Activated CD4-positive, alpha-beta T cell treated with anti-CD3 and anti-CD28 coated beads for 36 hours (primary cell): ENCODE results near the gene NPC1L1. TPM values are rescaled to one million over a fixed set of nuclear protein-coding genes. Genes with fewer than 3 reads are reported as not detected.
A peak's percentile ranks its signal among the peaks of the same experiment; 100 is the strongest.

Source experiments
- ATAC-seq: fragments of 200-7000 bp; cut with Tn5 transposase; one replicate; pipeline ENCODE4 v1.10.0; 2021; ENCODE audit warnings: mild to moderate bottlenecking, moderate library complexity
- CTCF ChIA-PET: fragments of 350-600 bp; sonication (Branson Sonifier 250); formaldehyde crosslinking; loops from one replicate; lab custom pipeline; 2021; ENCODE audit warnings: antibody characterized with exemption; lab: Charles Lee
- POLR2A ChIA-PET: fragments of 350-600 bp; sonication (Branson Sonifier 250); formaldehyde crosslinking; loops from one replicate; lab custom pipeline; 2021; ENCODE audit warnings: antibody characterized with exemption, inconsistent platforms; lab: Charles Lee
- DNase-seq: peaks from one replicate; pipeline ENCODE4 v3.0.0-alpha.2; 2020
- H3K27ac Mint-ChIP-seq: one replicate; pipeline ENCODE4 v1.8.0; 2021; ENCODE audit warnings: mixed read lengths
- H3K27me3 Mint-ChIP-seq: one replicate; pipeline ENCODE4 v1.8.0; 2021; ENCODE audit warnings: mixed read lengths
- H3K36me3 Mint-ChIP-seq: one replicate; pipeline ENCODE4 v1.8.0; 2021; ENCODE audit warnings: low read depth, mixed read lengths
- H3K4me1 Mint-ChIP-seq: one replicate; pipeline ENCODE4 v1.8.0; 2021; ENCODE audit warnings: mixed read lengths
- H3K4me3 Mint-ChIP-seq: one replicate; pipeline ENCODE4 v1.8.0; 2021; ENCODE audit warnings: mild to moderate bottlenecking, moderate library complexity, mixed read lengths
- H3K9me3 Mint-ChIP-seq: one replicate; pipeline ENCODE4 v1.8.0; 2021; ENCODE audit warnings: low read depth, mixed read lengths
- intact Hi-C, 2 experiments: fragments of 100-400 bp; cut with DNase I in 1 of 2; cut with micrococcal nuclease in 1 of 2; formaldehyde crosslinking; loops; one replicate each; pipeline versions ENCODE4 v1.14.2 to v1.15.1; 2022 to 2024; cut with DNase I, micrococcal nuclease
- total RNA-seq, 2 experiments: library from RNA; stranded (reverse); gene quantifications; one replicate each; pipeline ENCODE4 v1.2.3, GENCODE V29; 2021

Gene NPC1L1
- total RNA-seq, 2 experiments from 2014 or later, result 0.04 TPM; not detected in 1

DNA sequence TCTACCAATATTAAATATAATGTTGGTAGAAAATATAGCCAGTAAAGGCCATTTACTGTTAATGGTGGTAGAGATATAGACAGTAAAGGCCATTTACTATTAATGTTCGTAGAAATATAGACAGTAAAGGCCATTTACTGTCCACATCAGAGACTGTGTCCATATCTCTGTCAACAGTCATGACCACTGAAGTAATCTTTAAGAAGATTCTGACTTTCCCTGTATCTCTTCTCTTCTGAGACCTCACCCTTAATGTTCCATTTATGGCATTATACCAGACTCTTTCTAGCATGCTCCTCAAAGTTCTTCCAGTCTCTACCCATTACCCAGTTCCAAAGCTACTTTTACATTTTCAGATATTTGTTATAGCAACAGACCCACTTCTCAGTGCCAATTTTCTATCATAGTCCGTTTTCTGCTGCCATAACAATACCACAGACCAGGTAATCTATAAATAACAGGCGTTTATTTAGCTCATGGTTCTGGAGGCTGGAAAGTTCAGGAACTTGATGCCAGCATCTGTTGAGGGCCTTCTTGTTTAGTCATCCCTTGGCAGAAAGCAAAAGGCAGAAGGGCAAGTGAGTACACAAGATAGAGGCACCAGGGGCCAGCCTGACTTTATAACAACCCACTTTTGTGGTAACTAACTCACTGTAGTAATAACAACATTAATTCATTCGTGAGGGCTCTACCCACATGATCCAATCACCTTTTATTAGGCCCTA is 42.7 kb downstream of the NPC1L1 start:
- intact Hi-C loops, result loop anchor here in 1 of 2 experiments (10.0 kb wide), 2 partner anchors 454 to 536 kb away; partner anchors contain the start of gene DBNL
- POLR2A ChIA-PET, result no interaction called here
- DNase-seq, result no peak
- H3K27ac Mint-ChIP-seq, result no peak overlapping the region
- H3K4me1 Mint-ChIP-seq, result no peaks in the 10 kb centered on the region
- H3K36me3 Mint-ChIP-seq, result no peaks in the 10 kb centered on the region
- CTCF ChIA-PET, result interaction anchor here (1.4 kb wide), 2 partner anchors 23 to 239 kb away, joined by 3 to 4 read pairs; no protein-coding TSS in a partner anchor
- no peaks in the 10 kb centered on the region for H3K9me3 Mint-ChIP-seq
- H3K4me3 Mint-ChIP-seq, result no peak overlapping the region
- peaks cover 3% of the 10 kb centered on the region for H3K27me3 Mint-ChIP-seq
- ATAC-seq, result no peak

DNA sequence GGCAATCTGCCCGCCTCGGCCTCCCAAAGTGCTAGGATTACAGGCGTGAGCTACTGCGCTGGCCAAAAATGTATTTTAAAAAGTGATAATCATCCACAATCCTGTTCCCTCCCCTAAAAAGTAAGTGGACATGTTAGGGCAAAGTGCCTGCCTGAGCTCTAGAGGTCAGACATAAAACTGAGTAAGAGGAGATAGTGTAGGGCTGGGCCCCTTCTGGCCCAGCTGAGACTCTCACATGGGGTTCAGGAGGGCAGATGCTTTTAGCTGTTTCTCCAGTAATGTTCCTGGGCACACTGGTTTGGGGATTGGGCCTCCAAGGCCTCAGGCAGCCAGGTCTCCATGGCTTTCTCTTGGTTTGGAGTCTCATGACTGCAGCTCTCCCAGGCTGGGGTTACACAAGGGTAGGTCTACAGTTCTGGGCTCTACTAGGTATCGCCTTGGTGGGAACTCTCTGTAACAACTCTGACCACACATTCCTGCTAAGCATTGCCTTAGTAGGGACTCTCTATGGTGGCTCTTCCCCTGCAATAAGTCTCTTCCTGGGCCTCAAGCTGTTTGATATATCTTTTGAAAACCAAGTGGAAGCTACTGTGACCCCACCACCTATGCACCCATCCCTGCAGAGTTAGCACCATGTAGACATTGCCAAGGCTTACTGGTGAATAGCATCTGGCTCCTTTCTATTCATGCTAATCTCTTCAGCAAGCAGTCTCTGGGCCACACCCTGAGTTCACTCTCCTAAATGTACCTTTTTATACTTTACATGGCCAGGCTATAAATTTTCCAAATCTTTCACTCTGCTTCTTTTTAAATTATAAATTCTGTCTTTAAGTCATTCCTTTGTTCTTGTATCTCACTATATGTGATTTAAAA is 43.7 kb downstream of the NPC1L1 start:
- ChIA-PET POLR2A (interaction anchor here (0.5 to 0.8 kb wide), 3 partner anchors 31 to 443 kb away, joined by 3 to 4 read pairs (median 3); no protein-coding TSS in a partner anchor), CTCF (interaction anchor here (0.7 to 1.4 kb wide), 5 partner anchors 10 to 327 kb away, joined by 3 to 4 read pairs (median 3); no protein-coding TSS in a partner anchor)
- Mint-ChIP-seq H3K27me3 (peaks cover 3% of the 10 kb centered on the region), H3K4me3 (no peak overlapping the region), H3K27ac (no peak overlapping the region), H3K9me3 (no peaks in the 10 kb centered on the region), H3K36me3 (no peaks in the 10 kb centered on the region), H3K4me1 (no peaks in the 10 kb centered on the region)
- intact Hi-C loops, result loop anchor here in 1 of 2 experiments (10.0 kb wide), 2 partner anchors 453 to 537 kb away; partner anchors contain the start of gene DBNL
- ATAC-seq (no peak), DNase-seq (no peak)

GRCh38 chr7:44496385-44496784 is 44.7 kb downstream of the NPC1L1 start:
- Mint-ChIP-seq H3K27ac (no peak overlapping the region), H3K4me1 (peaks cover under 1% of the 10 kb centered on the region), H3K4me3 (no peak overlapping the region), H3K36me3 (no peaks in the 10 kb centered on the region), H3K27me3 (peaks cover 3% of the 10 kb centered on the region), H3K9me3 (no peaks in the 10 kb centered on the region)
- POLR2A ChIA-PET, result no interaction called here
- DNase-seq, result no peak
- ATAC-seq, result no peak
- CTCF ChIA-PET, result no interaction called here
- intact Hi-C loops, result loop anchor here in 1 of 2 experiments (10.0 kb wide), 2 partner anchors 452 to 538 kb away; partner anchors contain the start of gene DBNL

DNA sequence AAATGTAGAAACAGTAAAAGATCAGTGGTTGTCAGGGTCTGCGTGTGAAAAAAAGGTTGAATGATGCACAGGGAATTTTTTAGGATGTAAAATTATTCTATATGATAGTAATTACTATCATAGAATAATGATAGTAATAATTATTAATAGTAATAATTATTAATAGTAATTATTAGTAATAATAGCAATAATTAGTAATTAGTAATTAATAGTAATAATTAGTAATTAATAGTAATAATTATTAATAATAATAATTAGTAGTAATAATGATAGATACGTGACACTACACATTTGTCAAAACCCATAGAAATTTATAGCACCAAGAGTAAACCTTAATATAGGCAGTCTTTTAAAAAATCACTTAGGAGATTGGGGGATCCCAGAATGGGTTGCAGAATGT is 46.2 kb downstream of the NPC1L1 start:
- H3K27ac Mint-ChIP-seq, result no peak overlapping the region
- H3K9me3 Mint-ChIP-seq, result no peaks in the 10 kb centered on the region
- ATAC-seq, result no peak
- H3K27me3 Mint-ChIP-seq, result peaks cover 3% of the 10 kb centered on the region
- ChIA-PET POLR2A (no interaction called here), CTCF (interaction anchor here (1.0 kb wide), 1 partner anchor 19 kb away, joined by 3 read pairs; no protein-coding TSS in a partner anchor)
- H3K4me1 Mint-ChIP-seq, result peaks cover 7% of the 10 kb centered on the region
- peaks cover under 1% of the 10 kb centered on the region for H3K36me3 Mint-ChIP-seq
- no peak for DNase-seq
- intact Hi-C loops, result loop anchor here (5.0 to 10.0 kb wide), 3 partner anchors 77 to 540 kb away; partner anchors contain the start of genes DBNL (in 1 of the 2) and DDX56 (in 1 of the 2)
- H3K4me3 Mint-ChIP-seq, result no peak overlapping the region

- Mint-ChIP-seq H3K36me3 (peaks cover 16% of the 10 kb centered on the region), H3K27ac (peak overlapping the region; percentile 100), H3K4me3 (peak overlapping the region; percentile 86), H3K4me1 (peaks cover 36% of the 10 kb centered on the region), H3K27me3 (peaks cover 3% of the 10 kb centered on the region), H3K9me3 (peaks cover 2% of the 10 kb centered on the region)
- ChIA-PET CTCF (interaction anchor here (0.6 to 2.2 kb wide), 8 partner anchors 11 to 645 kb away, joined by 3 to 11 read pairs (median 5); no protein-coding TSS in a partner anchor), POLR2A (interaction anchor here (0.6 to 1.9 kb wide), 5 partner anchors 30 to 472 kb away, joined by 3 to 5 read pairs (median 4); no protein-coding TSS in a partner anchor)
- ATAC-seq, result no peak
- no peak for DNase-seq
- intact Hi-C loops, result loop anchor here (2.0 to 10.0 kb wide), 4 partner anchors 81 to 544 kb away; partner anchors contain the start of genes DDX56 (in 2 of the 2) and DBNL (in 1 of the 2)
Observed at GRCh38 chr7:44491229-44491628, 49.9 kb downstream of the NPC1L1 start.

GRCh38 chr7:44490351-44491200 is 50.6 kb downstream of the NPC1L1 start, which contains the start of gene NUDCD3:
NUDCD3 (minus strand) TSS chr7:44490658; CDS start chr7:44490600, 58 bp downstream.
- DNase-seq (peak; percentile 88), ATAC-seq (peak; percentile 74)
- H3K27ac Mint-ChIP-seq, result peak within 1 kb of the TSS; percentile 100
- H3K9me3 Mint-ChIP-seq, result peaks cover 2% of the 10 kb centered on the region
- H3K4me1 Mint-ChIP-seq, result peaks cover 42% of the 10 kb centered on the region
- intact Hi-C loops, result loop anchor here (1.0 to 10.0 kb wide), 15 partner anchors 29 to 564 kb away; partner anchors contain the start of genes DDX56 (in 2 of the 2), DBNL (in 1 of the 2), OGDH (in 1 of the 2) and POLD2 (in 1 of the 2)
- ChIA-PET POLR2A (interaction anchor here (0.6 to 1.9 kb wide), 9 partner anchors 18 to 471 kb away, joined by 3 to 5 read pairs (median 4); no protein-coding TSS in a partner anchor), CTCF (interaction anchor here (0.6 to 2.2 kb wide), 13 partner anchors 11 to 645 kb away, joined by 3 to 11 read pairs (median 3); no protein-coding TSS in a partner anchor)
- peaks cover 21% of the 10 kb centered on the region for H3K36me3 Mint-ChIP-seq
- H3K27me3 Mint-ChIP-seq, result peaks cover 3% of the 10 kb centered on the region
- peak within 1 kb of the TSS; percentile 86 for H3K4me3 Mint-ChIP-seq

DNA sequence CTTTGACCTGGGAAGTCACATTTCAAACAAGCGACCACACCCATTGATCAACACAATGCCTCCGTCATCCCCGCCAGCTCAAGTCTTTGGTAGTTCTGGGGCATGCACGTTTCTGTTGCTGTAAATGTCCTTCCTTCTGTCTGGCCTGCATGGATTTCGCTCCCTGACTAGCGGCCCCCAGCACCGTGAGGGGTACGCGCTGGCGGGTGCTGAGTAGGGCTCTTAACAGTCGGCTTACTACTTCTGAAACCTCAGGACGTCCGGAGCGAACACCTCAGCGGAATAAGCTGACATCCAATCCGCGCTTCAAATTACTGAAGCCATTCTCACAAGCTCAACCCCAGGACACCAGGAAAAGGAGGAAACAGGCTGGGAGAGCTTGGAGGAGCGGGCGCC is 51.2 kb downstream of the NPC1L1 start:
- H3K4me1 Mint-ChIP-seq, result peaks cover 46% of the 10 kb centered on the region
- peak overlapping the region; percentile 86 for H3K4me3 Mint-ChIP-seq
- H3K27ac Mint-ChIP-seq, result peak overlapping the region; percentile 100
- CTCF ChIA-PET, result interaction anchor here (0.7 to 2.2 kb wide), 10 partner anchors 10 to 646 kb away, joined by 3 to 7 read pairs (median 4); no protein-coding TSS in a partner anchor
- H3K27me3 Mint-ChIP-seq, result peaks cover 3% of the 10 kb centered on the region
- H3K36me3 Mint-ChIP-seq, result peaks cover 25% of the 10 kb centered on the region
- ATAC-seq, result peak; percentile 40
- intact Hi-C loops, result loop anchor here (1.0 to 10.0 kb wide), 15 partner anchors 29 to 564 kb away; partner anchors contain the start of genes DDX56 (in 2 of the 2), DBNL (in 1 of the 2), OGDH (in 1 of the 2) and POLD2 (in 1 of the 2)
- peaks cover 2% of the 10 kb centered on the region for H3K9me3 Mint-ChIP-seq
- POLR2A ChIA-PET, result interaction anchor here (0.7 to 1.9 kb wide), 5 partner anchors 18 to 446 kb away, joined by 3 to 4 read pairs (median 4); no protein-coding TSS in a partner anchor
- peak; percentile 61 for DNase-seq

DNA sequence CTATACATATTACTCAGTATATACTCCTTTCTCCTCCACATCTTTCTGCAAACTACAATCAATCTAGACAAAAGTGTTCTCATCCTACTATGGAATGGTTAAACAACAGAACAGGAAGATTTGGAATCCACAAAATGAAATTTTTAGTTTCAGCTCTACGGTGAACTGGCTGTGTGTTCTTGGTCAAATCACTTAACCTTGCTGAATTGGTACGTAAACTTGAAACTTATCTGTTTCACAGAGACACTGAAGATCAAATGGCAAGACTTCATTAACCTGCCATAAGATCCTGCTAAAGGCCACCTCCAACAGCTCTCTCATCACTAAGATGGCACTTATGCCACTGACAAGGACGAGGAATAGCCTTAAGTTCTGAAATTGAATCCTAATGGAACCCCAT is 52.2 kb downstream of the NPC1L1 start:
- ChIA-PET CTCF (interaction anchor here (0.8 to 1.1 kb wide), 2 partner anchors 9 to 116 kb away, joined by 4 to 9 read pairs; no protein-coding TSS in a partner anchor), POLR2A (interaction anchor here (0.6 kb wide), 1 partner anchor 28 kb away, joined by 3 read pairs; no protein-coding TSS in a partner anchor)
- intact Hi-C loops, result no loop called here
- peaks cover 2% of the 10 kb centered on the region for H3K9me3 Mint-ChIP-seq
- peaks cover 33% of the 10 kb centered on the region for H3K36me3 Mint-ChIP-seq
- peak overlapping the region; percentile 100 for H3K27ac Mint-ChIP-seq
- no peaks in the 10 kb centered on the region for H3K27me3 Mint-ChIP-seq
- H3K4me3 Mint-ChIP-seq, result peak overlapping the region; percentile 86
- peaks cover 49% of the 10 kb centered on the region for H3K4me1 Mint-ChIP-seq
- ATAC-seq (no peak), DNase-seq (no peak)

DNA sequence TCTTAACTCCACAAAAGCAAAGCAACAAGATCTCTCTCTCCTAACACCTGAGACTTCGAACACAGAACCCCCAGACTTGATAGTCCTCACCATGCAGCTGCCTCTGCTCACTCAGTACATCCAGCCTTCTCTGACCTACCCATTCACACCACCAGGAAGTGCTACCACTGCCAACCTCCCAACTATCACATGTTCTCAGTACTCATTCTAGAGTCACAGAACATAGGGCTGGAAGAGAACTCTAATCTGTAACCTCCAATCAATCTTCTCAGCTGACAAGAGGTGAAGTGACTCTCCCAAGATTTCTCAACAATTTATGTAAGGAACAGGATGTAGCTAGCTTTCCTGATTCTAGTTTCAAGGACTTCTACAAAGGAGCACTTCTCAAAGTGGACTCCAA is 54.4 kb downstream of the NPC1L1 start:
- POLR2A ChIA-PET, result no interaction called here
- H3K4me1 Mint-ChIP-seq, result peaks cover 61% of the 10 kb centered on the region
- no peak overlapping the region for H3K4me3 Mint-ChIP-seq
- no peaks in the 10 kb centered on the region for H3K27me3 Mint-ChIP-seq
- peaks cover 54% of the 10 kb centered on the region for H3K36me3 Mint-ChIP-seq
- peak; percentile 35 for ATAC-seq
- intact Hi-C loops, result no loop called here
- H3K9me3 Mint-ChIP-seq, result peaks cover 16% of the 10 kb centered on the region
- DNase-seq, result peak; percentile 21
- CTCF ChIA-PET, result interaction anchor here (0.8 to 1.3 kb wide), 3 partner anchors 78 to 246 kb away, joined by 3 to 4 read pairs (median 3); partner anchors contain the start of gene DDX56
- peak overlapping the region; percentile 44 for H3K27ac Mint-ChIP-seq
